GM23248 (cell line): ENCODE results near the gene SYNDIG1L.

ENCODE experiments used
- EZH2 ChIP-seq: fragments of 200-600 bp; sonication (generic); IDR thresholded peaks from 2 replicates; pipeline ENCODE4 v1.6.1; 2018; ENCODE audit warnings: antibody characterized with exemption, mild to moderate bottlenecking; ENCODE audit not compliant: insufficient read depth, poor library complexity, severe bottlenecking
- EZH2phosphoT487 ChIP-seq: fragments of 200-600 bp; sonication (generic); IDR thresholded peaks from 2 replicates; pipeline ENCODE4 v1.6.1; 2018; ENCODE audit warnings: antibody characterized with exemption, moderate library complexity, mild to moderate bottlenecking, low read depth; ENCODE audit not compliant: insufficient read depth

DNA sequence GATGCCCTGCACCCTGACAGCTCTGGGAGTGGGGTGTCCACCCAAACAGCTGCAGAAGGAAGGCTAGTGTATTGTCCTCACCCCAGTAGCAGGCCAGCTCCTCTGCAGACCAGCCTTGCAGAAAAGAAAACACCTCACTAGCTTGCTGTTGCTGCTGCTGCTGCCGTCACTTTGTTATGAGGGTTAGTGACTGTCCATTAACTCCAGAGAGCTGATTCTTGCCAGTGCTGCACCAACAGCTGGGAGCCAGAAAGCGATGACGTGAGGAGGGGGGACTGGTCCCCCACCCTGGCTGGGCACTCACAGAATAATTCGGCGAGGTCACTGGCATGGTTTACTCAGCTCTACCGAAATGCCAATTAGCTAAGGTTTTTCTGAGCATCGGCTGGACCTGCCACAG, 2.8 kb downstream of the SYNDIG1L start:
- no peak for TF ChIP-seq EZH2phosphoT487
- TF ChIP-seq EZH2 = no peak
